ENCODE data around the gene TNPO2.
"Not testable (repeated sequence)": the region's sequence is repeated elsewhere in the genome, so short reads cannot be mapped to it uniquely, and the experiment has no call there.

Gene TNPO2

GRCh38 chr19:12705169-12705568 lies 18.6 kb downstream of the TNPO2 start:
- no peak for DNase-seq

- DNase-seq: no peak
These were observed 20.7 kb downstream of the TNPO2 start for GRCh38 chr19:12703046-12703445.

DNA sequence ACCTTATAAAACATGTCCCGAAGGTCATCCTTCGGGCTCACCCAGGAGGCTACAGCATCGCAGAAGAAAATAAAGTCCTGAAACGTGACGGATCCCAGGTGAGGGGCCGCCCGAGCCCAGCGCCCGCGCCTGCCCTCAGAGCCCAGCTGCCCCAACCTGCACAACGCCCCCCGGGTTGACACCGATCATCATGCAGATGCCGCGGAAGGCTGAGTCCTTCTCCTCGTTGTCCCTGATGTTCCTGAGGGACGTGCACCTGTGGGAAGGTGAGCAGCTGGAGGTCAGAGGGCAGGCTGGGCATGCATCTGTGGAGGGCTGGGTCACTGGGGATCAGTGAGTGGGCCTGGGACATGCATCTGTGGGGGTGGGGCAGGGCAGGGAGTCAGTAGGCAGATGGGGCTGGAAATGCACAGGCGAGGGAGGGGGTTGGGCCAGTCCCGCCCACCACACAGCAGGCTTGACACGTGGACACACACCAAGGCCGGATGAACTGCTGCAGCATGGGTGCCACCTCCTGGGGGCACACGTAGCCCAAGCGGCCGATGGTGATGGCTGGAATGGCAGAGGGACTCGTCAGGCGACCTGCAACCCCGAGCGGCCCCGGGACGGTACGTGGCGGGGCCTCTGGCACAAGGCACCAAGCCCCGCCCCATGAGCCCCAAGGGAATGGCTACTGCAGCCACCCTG lies 22.0 kb downstream of the TNPO2 start:
- DNase-seq: no peak

GRCh38 chr19:12698138-12698537 lies 25.6 kb downstream of the TNPO2 start:
- DNase-seq: no peak

DNA sequence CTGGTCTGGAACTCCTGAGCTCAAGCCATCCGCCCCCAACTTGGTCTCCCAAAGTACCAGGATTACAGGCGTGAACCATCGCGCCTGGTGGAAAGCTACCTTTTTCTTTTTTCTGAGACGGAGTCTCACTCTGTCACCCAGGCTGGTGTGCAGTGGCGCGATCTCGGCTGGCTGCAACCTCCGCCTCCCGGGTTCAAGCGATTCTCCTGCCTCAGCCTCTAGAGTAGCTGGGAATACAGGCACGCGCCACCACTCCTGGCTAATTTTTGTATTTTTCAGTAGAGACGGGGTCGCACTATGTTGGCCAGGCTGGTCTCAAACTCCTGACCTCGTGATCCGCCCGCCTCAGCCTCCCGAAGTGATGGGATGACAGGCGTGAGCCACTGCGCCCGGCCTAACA lies 26.3 kb downstream of the TNPO2 start:
- not testable (repeated sequence) for DNase-seq

GRCh38 chr19:12696366-12697335 lies 27.1 kb downstream of the TNPO2 start, which contains the start of gene FBXW9:
FBXW9 (minus strand) TSS chr19:12696631; CDS start chr19:12696581, 50 bp downstream.
- DNase-seq: peak; percentile 98

GRCh38 chr19:12695997-12696365 lies 27.8 kb downstream of the TNPO2 start:
- peak; percentile 10 for DNase-seq

DNA sequence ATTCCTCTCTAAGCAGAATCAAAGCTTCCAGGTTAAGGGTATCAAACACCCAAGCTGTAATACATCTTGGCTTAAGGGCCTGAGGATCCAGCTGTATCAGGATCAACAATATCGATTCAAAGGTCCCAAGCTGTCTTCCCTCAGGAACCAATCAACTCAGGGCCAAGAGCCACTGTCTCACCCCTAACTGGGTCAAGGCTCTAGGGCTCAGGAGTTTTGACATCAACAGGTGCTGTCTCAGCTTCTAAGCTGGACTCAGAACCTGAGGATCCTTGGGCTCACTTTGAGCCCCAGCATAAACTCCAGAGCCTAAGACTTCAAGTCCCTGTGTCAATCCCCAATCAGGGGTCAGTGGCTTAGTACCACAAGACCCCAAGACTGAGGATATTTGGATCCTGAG lies 28.2 kb downstream of the TNPO2 start:
- DNase-seq: no peak

DNA sequence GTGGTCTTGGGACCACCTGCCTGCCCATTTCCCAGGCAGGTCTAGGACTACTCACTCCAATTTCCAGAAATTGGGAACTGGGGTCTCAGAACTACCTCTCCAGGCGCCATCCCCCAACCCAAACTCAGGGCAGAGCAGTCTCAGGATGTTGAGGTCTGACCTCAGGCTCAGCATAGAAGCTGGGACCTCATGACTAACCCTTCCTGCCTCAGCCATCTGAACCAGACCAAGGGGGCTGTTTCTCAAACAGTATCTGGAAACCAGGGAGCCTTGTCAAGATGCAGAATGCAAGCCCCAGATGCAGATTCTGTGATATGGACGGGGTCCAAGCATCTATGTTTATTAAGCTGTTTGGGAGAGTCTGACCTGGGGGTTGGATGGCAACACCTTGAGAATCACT lies 28.6 kb downstream of the TNPO2 start:
- DNase-seq: no peak

GRCh38 chr19:12694641-12695040 lies 29.1 kb downstream of the TNPO2 start:
- DNase-seq: no peak

- no peak for DNase-seq
These were observed 30.8 kb downstream of the TNPO2 start for GRCh38 chr19:12692960-12693359.

DNA sequence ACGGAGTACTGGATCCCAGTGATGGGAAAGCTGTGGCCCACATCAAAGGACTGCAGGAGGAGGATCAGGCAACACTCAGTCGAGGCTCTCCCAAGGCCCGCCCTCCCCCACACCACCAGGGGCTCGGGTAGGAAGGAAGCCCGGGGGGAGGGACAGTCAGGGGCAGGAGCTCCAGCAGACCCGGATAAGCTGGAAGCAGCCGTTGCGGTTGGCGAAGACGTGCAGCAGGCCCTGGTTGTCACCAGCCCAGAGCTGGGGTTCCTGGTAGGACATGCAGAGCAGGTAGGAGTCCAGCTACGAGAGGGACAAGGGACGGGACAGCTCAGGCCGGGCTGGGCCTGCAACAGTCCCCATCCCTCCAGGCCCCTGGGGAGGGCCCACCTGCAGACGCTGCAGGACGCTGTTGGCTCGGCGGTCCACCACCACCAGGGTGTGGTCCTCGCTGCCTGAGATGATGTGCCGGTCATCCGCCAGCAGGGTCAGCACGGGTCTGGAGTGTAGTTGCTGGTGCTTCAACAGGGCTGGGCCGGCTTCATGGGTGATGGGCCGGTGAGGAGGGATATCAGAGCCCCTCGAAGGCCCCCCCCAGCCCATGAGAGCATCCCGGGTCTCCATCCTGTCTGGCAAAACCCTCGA lies 34.0 kb downstream of the TNPO2 start:
- no peak for DNase-seq

- no peak for DNase-seq
These were observed 34.7 kb downstream of the TNPO2 start for GRCh38 chr19:12689012-12689411.

GRCh38 chr19:12687496-12688196 lies 36.1 kb downstream of the TNPO2 start, which contains the start of gene GNG14:
GNG14 (plus strand) TSS chr19:12687998; CDS start chr19:12688049, 51 bp downstream.
- DNase-seq: no peak

- no peak for DNase-seq
These were observed 37.9 kb downstream of the TNPO2 start for GRCh38 chr19:12685831-12686230.

- peak; percentile 85 for DNase-seq
These were observed 42.4 kb downstream of the TNPO2 start, which contains the start of gene DHPS for GRCh38 chr19:12681074-12681987. DHPS (minus strand) TSS chr19:12681880; CDS start chr19:12681766, 114 bp downstream.

DNA sequence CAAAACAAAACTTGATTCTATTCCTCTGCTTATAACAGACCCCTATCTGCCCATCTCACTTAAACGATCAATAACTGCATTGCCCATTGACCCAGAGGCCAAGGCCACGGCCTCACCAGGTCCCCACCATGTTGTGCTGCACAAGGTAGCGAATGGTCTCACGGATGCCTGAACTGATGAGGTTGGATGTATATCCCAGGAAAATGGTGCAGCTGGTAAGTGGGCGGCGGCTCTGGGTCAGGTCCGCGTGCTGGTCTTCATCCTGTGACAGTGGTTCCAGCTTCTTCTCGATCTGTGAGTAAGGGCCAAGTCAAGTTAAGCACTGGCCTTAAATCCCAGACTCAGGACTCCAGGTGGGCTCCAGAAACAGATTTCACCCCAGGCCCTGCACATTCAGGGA lies 43.7 kb downstream of the TNPO2 start:
- no peak for DNase-seq

DNA sequence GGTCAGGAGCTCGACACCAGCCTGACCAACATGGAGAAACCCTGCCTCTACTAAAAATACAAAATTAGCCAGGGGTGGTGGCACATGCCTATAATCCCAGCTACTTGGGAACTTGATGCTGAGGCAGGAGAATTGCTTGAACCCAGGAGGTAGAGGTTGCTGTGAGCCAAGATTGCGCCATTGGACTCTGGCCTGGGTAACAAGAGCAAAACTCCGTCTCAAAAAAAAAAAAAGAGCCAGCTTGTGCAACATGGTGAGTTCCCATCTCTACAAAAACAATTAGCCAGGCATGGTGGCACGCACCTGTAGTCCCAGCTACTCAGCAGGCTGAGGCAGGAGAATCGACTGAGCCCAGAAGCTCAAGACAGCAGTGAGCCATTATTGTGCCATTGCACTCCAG lies 45.7 kb downstream of the TNPO2 start:
- DNase-seq: not testable (repeated sequence)

- DNase-seq: no peak
These were observed 46.8 kb downstream of the TNPO2 start for GRCh38 chr19:12676928-12677327.

DNA sequence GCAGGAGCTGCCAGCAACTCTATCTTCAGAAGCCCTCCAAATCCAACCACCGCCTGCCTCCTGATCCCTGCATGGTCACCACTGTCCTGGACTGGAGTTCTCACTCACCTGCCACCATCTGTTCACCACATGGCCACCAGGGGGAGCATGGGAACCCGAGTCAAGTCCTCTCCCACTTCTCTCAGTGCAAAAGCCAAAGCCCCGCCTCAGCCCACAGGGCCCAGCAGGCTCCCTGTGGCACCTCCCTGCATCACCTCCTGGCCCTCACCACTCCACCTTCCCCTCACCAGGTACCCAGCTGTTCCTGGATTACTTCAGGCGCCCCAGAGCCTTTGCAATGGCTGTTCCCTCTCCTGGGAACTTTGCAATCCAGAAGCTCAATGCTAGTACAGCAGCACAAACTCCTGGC lies 47.3 kb downstream of the TNPO2 start:
- DNase-seq: peak; percentile 86

- DNase-seq: no peak
These were observed 47.8 kb downstream of the TNPO2 start for GRCh38 chr19:12675940-12676339.

All from activated CD4-positive, alpha-beta T cell treated with anti-CD3 and anti-CD28 coated beads, Interleukin-2, amount 50 U/mL, for 1 hour (primary cell).